CD4-positive, alpha-beta T cell treated with Interleukin-4 for 1 hour (primary cell): ENCODE data around the gene CCDC13.

ENCODE experiments used
- DNase-seq, 2 donors: peaks; one replicate each; pipeline ENCODE4 v3.0.0-alpha.2; 2020 to 2022

CCDC13 gene

GRCh38 chr3:42795621-42796181, 22.6 kb upstream of the CCDC13 start:
- no peak for DNase-seq

DNA sequence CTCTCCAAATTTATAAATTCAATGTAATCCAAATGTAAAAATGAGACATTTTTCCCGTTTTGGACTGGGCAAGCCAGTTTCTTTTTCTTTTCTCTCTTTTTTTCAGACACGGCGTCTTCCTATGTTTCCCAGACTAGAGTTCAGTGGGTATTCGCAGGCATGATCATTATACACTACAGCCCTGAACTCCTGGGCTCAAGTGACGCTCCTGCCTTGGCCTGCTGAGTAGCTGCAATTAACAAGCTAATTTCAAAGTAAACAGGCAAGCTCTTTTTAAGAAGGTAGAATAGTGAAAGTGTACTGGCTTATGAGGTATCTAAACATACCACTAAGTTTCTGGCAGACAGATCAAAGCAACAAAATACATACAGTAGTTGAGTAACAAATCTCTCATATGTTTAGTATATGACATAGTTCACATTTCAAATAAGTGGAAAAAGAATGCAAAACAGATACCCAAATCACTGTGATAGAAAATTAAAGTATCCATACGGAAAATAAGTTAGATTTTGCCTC, 17.7 kb upstream of the CCDC13 start:
- DNase-seq = no peak

GRCh38 chr3:42786631-42787030, 13.6 kb upstream of the CCDC13 start:
- DNase-seq = no peak

DNA sequence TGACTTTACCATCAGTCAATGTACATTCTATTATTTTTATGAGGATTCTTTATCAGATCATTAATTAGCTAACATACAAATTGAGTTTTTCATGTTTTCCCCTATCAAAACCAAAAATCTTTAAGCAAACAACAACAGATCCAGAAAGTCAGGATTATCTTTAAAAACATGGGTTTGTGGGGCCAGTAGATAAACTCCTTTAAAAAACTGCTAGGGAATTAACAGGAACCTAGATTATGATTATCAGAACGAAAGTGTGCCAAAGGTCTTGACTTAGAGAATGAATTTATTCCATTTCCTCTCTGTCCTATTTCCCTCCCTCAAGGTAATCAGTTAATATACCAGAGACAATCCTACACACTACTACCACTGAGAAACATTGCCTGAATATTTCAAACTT, 13.2 kb upstream of the CCDC13 start:
- DNase-seq = no peak

DNA sequence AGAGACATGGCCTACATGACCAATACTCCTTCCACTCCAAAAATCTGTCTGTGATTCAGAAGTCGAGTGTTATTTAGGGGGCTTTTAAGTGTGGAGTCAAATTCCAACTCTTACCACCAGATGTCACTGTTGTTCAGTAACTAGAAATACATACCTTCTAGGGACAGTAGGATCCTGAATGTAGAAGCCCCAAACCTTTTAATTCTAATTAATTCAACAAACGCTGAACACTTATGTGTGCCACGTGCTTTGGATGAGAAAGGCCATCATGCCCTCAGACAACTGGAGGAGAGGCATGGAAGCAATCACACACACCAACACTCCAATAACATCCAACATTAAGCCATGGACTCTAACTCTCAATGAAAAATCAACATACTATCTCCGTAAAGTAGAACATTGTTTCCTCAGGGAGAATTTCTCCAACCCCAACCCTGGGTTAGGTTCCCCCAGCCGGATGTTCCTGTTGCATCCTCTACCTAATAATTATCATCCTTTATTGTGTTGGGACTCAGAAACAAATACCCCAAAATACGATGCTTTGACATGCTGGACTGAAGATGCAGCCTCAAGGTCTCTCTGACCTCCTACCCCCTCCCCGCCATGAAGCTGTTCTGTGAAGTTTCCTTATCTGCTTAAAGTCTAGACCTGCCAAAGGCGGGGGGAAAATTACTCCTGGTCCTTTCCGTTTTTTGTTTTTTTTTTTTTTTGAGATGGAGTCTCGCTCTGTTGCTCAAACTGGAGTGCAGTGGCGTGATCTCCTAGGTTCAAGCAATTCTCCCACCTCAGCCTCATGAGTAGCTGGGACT, 8.0 kb upstream of the CCDC13 start:
- peak in 1 of 2 donors; percentile 79 for DNase-seq

- no peak for DNase-seq
Observed at GRCh38 chr3:42780398-42780797, 7.3 kb upstream of the CCDC13 start.

GRCh38 chr3:42778644-42779043, 5.6 kb upstream of the CCDC13 start:
- DNase-seq = no peak

DNA sequence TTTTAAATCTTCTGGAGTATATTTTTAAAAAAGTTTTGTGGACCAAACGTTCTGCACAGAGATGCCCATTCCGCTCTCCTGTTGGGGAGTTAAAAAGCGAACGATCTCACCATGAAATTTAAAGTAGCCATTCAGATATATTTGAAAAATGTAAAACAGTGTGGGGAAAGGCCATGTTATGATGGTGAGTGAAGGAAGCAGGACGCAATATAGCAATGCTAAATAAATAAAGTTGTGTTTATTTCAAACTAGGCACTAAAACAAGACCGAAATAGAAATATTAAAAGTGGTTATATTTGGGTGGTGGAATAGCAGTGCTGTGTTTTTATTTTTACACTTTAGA, 327 bp upstream of the CCDC13 start:
- no peak for DNase-seq

GRCh38 chr3:42771271-42771670, 1.8 kb downstream of the CCDC13 start:
- no peak for DNase-seq

DNA sequence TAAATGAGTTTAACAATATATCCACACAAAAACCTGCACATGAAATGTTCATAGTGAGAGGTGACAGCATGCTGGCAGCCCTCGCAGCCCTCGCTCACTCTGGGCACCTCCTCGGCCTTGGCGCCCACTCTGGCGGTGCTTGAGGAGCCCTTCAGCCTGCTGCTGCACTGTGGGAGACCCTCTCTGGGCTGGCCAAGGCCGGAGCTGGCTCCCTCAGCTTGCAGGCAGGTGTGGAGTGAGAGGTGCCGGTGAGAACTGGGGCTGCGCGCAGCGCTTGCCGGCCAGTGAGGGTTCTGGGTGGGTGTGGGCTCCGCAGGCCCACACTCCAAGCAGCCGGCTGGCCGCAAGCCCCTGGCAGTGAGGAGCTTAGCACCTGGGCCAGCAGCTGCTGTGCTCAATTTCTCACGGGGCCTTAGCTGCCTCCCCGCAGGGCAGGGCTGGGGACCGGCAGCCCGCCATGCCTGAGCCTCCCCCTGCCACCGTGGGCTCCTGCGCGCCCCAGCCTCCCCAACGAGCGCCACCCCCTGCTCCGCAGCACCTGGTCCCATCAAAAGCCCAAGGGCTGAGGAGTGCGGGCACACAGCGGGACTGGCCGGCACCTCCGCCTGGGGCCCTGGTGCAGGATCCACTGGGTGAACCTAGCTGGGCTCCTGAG, 3.4 kb downstream of the CCDC13 start:
- DNase-seq = no peak

GRCh38 chr3:42764561-42765295, 8.3 kb downstream of the CCDC13 start:
- DNase-seq = no peak

DNA sequence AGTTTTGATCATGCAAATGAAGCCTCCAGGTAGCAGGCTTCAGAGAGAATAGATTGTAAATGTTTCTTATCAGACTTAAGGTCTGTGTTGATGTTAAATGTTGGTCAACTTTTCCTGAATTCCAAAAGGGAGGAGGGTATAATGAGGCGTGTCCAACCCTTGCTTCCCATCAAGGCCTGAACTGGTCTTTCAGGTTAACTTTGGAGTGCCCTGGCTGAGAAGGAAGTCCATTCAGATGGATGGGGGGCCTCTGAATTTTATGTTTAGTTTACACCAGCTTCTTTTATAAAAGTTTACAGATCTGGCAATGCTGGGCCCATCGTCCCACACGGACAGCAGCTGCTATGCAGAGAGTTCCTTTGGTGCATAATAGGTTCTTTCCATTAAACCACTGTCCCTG, 8.9 kb downstream of the CCDC13 start:
- DNase-seq = no peak

GRCh38 chr3:42763021-42763420, 10.0 kb downstream of the CCDC13 start:
- DNase-seq = no peak

- peak in 1 of 2 donors; percentile 40 for DNase-seq
Observed at GRCh38 chr3:42762046-42762724, 10.9 kb downstream of the CCDC13 start.

GRCh38 chr3:42758126-42758525, 14.9 kb downstream of the CCDC13 start:
- DNase-seq = no peak

DNA sequence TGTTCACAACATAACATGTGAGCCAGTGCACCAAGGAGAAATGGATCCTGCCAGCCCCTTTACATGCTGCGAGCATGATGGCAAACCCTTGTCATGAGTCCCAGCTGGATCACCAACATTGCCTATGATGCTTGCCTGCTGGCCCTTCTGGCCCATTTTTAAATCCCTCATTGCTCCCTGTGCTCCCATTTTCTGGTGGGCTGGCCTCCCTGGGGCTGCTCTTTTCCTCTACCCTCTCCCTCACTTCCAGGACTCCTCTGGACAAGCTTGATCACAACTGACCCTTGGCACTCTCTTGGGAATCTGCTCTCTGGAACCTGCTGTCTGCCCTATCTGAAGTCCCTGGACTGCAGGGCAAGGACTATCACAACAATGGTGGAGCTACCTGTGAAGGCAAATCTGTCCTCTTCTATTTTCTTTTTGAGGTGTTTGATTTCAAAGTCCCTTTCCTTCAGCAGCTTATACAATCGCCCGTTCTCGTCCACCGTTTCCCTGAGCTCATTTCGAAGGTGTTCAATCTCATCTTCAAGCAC, 16.3 kb downstream of the CCDC13 start:
- DNase-seq = no peak

- peak; percentile 31 to 32 for DNase-seq
Observed at GRCh38 chr3:42755681-42756578, 17.1 kb downstream of the CCDC13 start.

GRCh38 chr3:42753757-42754156, 19.3 kb downstream of the CCDC13 start:
- DNase-seq = no peak

DNA sequence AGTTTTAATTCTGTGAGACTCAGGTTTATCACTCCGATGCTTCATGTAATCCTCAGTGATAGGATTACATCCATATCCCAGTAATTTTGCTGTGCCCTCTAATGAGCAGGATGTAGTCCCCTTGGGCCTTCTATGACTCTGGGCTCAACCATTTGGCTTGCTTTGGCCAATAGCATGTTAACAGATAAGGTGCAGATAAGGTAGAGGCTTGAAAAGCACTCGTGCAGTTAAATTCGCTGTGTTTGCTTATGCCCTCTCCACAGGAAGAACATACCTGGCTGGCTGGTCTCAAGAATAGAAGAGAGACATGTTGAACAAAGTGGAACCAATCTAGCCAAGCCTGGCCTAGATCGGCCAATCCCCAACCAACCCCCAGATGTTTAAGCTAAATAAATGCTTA, 20.1 kb downstream of the CCDC13 start:
- no peak for DNase-seq

- no peak for DNase-seq
Observed at GRCh38 chr3:42752441-42752840, 20.6 kb downstream of the CCDC13 start.

DNA sequence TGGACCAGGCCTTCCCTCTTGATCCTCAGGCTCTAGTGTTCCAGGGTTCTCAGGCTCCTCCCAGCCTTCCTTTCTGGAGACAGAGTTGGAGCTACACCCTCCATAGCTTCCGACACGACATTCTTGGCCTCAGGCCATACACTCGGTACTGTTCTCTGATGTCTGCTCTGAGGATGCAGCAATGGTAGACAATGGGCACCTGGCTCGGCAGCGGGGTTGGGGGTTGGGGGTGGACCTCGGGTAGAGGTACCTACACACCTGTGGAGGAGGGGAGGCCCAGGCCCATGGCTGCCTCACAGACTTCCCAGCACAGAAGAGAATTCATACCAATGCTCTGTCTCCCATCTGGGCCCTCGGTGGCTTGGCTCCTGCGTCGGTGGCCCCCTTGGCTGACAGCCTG, 21.4 kb downstream of the CCDC13 start:
- no peak for DNase-seq
